Neural cell (in vitro differentiated cells): ENCODE results near the gene TOLLIP. TPM values are rescaled to one million over a fixed set of nuclear protein-coding genes. Genes with fewer than 3 reads are reported as not detected.

Source experiments
- H2AFZ ChIP-seq: fragments of 200-600, 300-800 bp; sonication (generic), shearing (Covaris generic); 2 replicates; pipeline ENCODE4 v1.6.0; 2014; ENCODE audit warnings: low read depth, mild to moderate bottlenecking, antibody characterized with exemption, low read length, moderate library complexity
- H3F3A ChIP-seq: fragments of 200-600 bp; shearing (Covaris generic); 2 replicates; pipeline ENCODE4 v1.6.1; 2016; ENCODE audit warnings: mild to moderate bottlenecking, moderate library complexity, mixed read lengths, antibody characterized with exemption, low read length; ENCODE audit not compliant: insufficient read depth, poor library complexity, severe bottlenecking
- H3K27ac ChIP-seq: fragments of 200-600, 300-800 bp; sonication (generic), shearing (Covaris generic); 2 replicates; pipeline ENCODE4 v1.5.1; 2014; ENCODE audit warnings: mild to moderate bottlenecking, low read length, moderate library complexity
- H3K27me3 ChIP-seq: fragments of 300-800, 200-600 bp; sonication (generic), shearing (Covaris generic); 2 replicates; pipeline ENCODE4 v1.6.0; 2014; ENCODE audit warnings: mild to moderate bottlenecking, low read depth, low read length, moderate library complexity; ENCODE audit not compliant: insufficient read depth
- H3K36me3 ChIP-seq: fragments of 300-800, 200-600 bp; sonication (generic), shearing (Covaris generic); 2 replicates; pipeline ENCODE4 v1.5.1; 2014; ENCODE audit warnings: mild to moderate bottlenecking, antibody characterized with exemption, low read length, moderate library complexity; ENCODE audit not compliant: insufficient read depth
- H3K4me2 ChIP-seq: fragments of 300-800, 200-600 bp; sonication (generic), shearing (Covaris generic); 2 replicates; pipeline ENCODE4 v1.6.0; 2014; ENCODE audit warnings: mild to moderate bottlenecking, low read length
- H3K4me3 ChIP-seq: fragments of 300-800, 200-600 bp; sonication (generic), shearing (Covaris generic); 2 replicates; pipeline ENCODE4 v1.5.1; 2014; ENCODE audit warnings: mild to moderate bottlenecking, low read length, moderate library complexity
- H3K79me2 ChIP-seq: fragments of 200-600 bp; shearing (Covaris generic); replicated peaks from 2 replicates; pipeline ENCODE4 v1.6.0; 2014; ENCODE audit warnings: mild to moderate bottlenecking, low read length, moderate library complexity; ENCODE audit not compliant: insufficient read depth
- H3K9ac ChIP-seq: fragments of 300-800, 200-600 bp; sonication (generic), shearing (Covaris generic); 2 replicates; pipeline ENCODE4 v1.6.1; 2016; ENCODE audit warnings: mild to moderate bottlenecking, low read length, mixed read lengths
- H3K9me2 ChIP-seq: fragments of 200-600 bp; shearing (Covaris generic); 2 replicates; pipeline ENCODE4 v1.6.1; 2016; ENCODE audit warnings: mild to moderate bottlenecking, low read length, mixed read lengths; ENCODE audit not compliant: insufficient read depth
- H3K9me3 ChIP-seq: fragments of 200-600, 300-800 bp; sonication (generic), shearing (Covaris generic); 2 replicates; pipeline ENCODE4 v1.6.1; 2016; ENCODE audit warnings: mild to moderate bottlenecking, mixed run types, low read length, moderate library complexity, mixed read lengths
- H4K20me1 ChIP-seq: fragments of 200-600 bp; shearing (Covaris generic); 2 replicates; pipeline ENCODE4 v1.6.1; 2016; ENCODE audit warnings: mild to moderate bottlenecking, mixed run types; ENCODE audit not compliant: insufficient read depth
- EP300 ChIP-seq: fragments of 450-650 bp; conservative IDR thresholded peaks from 2 replicates; pipeline ENCODE4 v1.6.1; 2014; ENCODE audit warnings: antibody characterized with exemption, mild to moderate bottlenecking, moderate library complexity; ENCODE audit not compliant: poor library complexity, severe bottlenecking
- EZH2 ChIP-seq: fragments of 200-600, 300-800 bp; shearing (Covaris generic), sonication (generic); IDR thresholded peaks from 2 replicates; pipeline ENCODE4 v1.6.1; 2014; ENCODE audit warnings: antibody characterized with exemption, low read length, borderline replicate concordance, mild to moderate bottlenecking; ENCODE audit not compliant: insufficient read depth, poor library complexity, severe bottlenecking
- MXI1 ChIP-seq: fragments of 450-650 bp; conservative IDR thresholded peaks from 2 replicates; pipeline ENCODE4 v1.6.1; 2014; ENCODE audit warnings: antibody characterized with exemption, mild to moderate bottlenecking; ENCODE audit not compliant: poor library complexity, severe bottlenecking
- POLR2AphosphoS5 ChIP-seq: IDR thresholded peaks from 2 replicates; pipeline ENCODE4 v1.6.1; 2012
- RAD21 ChIP-seq: fragments of 450-650 bp; conservative IDR thresholded peaks from 2 replicates; pipeline ENCODE4 v1.6.1; 2014; ENCODE audit warnings: antibody characterized with exemption, mild to moderate bottlenecking, moderate library complexity
- SMC3 ChIP-seq: fragments of 450-650 bp; conservative IDR thresholded peaks from 2 replicates; pipeline ENCODE4 v1.6.1; 2014; ENCODE audit warnings: antibody characterized with exemption, mild to moderate bottlenecking, moderate library complexity; ENCODE audit not compliant: poor library complexity
- TAF1 ChIP-seq: IDR thresholded peaks from 2 replicates; pipeline ENCODE4 v1.6.1; 2012; ENCODE audit warnings: low read depth
- polyA plus RNA-seq: library from polyadenylated mRNA; depleted of rRNA; stranded (reverse); fragments of >200 nt; gene quantifications from 2 replicates; pipeline ENCODE4 v1.2.3, GENCODE V29; 2014
- TF ChIP-seq, protein P1 (sequence below): fragments of 450-650 bp; IDR thresholded peaks from 2 replicates; pipeline ENCODE4 v1.5.1; 2014; ENCODE audit warnings: antibody characterized with exemption, mild to moderate bottlenecking, moderate library complexity; ENCODE audit not compliant: poor library complexity, severe bottlenecking
- TF ChIP-seq, protein P2 (sequence below): IDR thresholded peaks from 2 replicates; pipeline ENCODE4 v1.6.1; 2012; ENCODE audit warnings: borderline replicate concordance

TOLLIP gene
- polyA plus RNA-seq, 1 donor from 2014 or later: 24.1 TPM

- Histone ChIP-seq H3K4me2 (no peak overlapping the region), H3F3A (no peaks in the 10 kb centered on the region), H3K9me2 (no peaks in the 10 kb centered on the region), H3K36me3 (no peaks in the 10 kb centered on the region), H3K9ac (no peak overlapping the region), H3K27ac (no peak overlapping the region), H4K20me1 (no peaks in the 10 kb centered on the region), H3K9me3 (no peaks in the 10 kb centered on the region), H2AFZ (no peak overlapping the region), H3K27me3 (no peaks in the 10 kb centered on the region), H3K4me3 (no peak overlapping the region), H3K79me2 (no peaks in the 10 kb centered on the region)
- no peak for TF ChIP-seq RAD21
Observed at GRCh38 chr11:1241706-1242105, 67.7 kb downstream of the TOLLIP start.

DNA sequence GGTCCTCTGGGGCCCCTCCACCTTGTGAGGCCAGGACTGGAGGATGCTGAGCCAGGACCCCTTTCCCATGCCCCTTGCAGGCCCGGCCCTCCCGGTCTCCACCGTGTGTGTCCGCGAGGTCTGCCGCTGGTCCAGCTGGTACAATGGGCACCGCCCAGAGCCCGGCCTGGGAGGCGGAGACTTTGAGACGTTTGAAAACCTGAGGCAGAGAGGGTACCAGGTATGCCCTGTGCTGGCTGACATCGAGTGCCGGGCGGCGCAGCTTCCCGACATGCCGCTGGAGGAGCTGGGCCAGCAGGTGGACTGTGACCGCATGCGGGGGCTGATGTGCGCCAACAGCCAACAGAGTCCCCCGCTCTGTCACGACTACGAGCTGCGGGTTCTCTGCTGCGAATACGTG lies 68.7 kb downstream of the TOLLIP start:
- Histone ChIP-seq H3K79me2 (no peaks in the 10 kb centered on the region), H3F3A (no peaks in the 10 kb centered on the region), H3K9me3 (no peaks in the 10 kb centered on the region), H3K4me3 (no peak overlapping the region), H2AFZ (no peak overlapping the region), H4K20me1 (no peaks in the 10 kb centered on the region), H3K27me3 (no peaks in the 10 kb centered on the region), H3K36me3 (no peaks in the 10 kb centered on the region), H3K27ac (no peak overlapping the region), H3K9ac (no peak overlapping the region), H3K9me2 (no peaks in the 10 kb centered on the region), H3K4me2 (no peak overlapping the region)
- no peak for TF ChIP-seq EZH2
- TF ChIP-seq, protein P1, sequence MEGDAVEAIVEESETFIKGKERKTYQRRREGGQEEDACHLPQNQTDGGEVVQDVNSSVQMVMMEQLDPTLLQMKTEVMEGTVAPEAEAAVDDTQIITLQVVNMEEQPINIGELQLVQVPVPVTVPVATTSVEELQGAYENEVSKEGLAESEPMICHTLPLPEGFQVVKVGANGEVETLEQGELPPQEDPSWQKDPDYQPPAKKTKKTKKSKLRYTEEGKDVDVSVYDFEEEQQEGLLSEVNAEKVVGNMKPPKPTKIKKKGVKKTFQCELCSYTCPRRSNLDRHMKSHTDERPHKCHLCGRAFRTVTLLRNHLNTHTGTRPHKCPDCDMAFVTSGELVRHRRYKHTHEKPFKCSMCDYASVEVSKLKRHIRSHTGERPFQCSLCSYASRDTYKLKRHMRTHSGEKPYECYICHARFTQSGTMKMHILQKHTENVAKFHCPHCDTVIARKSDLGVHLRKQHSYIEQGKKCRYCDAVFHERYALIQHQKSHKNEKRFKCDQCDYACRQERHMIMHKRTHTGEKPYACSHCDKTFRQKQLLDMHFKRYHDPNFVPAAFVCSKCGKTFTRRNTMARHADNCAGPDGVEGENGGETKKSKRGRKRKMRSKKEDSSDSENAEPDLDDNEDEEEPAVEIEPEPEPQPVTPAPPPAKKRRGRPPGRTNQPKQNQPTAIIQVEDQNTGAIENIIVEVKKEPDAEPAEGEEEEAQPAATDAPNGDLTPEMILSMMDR: no peak
- TF ChIP-seq, protein P2, sequence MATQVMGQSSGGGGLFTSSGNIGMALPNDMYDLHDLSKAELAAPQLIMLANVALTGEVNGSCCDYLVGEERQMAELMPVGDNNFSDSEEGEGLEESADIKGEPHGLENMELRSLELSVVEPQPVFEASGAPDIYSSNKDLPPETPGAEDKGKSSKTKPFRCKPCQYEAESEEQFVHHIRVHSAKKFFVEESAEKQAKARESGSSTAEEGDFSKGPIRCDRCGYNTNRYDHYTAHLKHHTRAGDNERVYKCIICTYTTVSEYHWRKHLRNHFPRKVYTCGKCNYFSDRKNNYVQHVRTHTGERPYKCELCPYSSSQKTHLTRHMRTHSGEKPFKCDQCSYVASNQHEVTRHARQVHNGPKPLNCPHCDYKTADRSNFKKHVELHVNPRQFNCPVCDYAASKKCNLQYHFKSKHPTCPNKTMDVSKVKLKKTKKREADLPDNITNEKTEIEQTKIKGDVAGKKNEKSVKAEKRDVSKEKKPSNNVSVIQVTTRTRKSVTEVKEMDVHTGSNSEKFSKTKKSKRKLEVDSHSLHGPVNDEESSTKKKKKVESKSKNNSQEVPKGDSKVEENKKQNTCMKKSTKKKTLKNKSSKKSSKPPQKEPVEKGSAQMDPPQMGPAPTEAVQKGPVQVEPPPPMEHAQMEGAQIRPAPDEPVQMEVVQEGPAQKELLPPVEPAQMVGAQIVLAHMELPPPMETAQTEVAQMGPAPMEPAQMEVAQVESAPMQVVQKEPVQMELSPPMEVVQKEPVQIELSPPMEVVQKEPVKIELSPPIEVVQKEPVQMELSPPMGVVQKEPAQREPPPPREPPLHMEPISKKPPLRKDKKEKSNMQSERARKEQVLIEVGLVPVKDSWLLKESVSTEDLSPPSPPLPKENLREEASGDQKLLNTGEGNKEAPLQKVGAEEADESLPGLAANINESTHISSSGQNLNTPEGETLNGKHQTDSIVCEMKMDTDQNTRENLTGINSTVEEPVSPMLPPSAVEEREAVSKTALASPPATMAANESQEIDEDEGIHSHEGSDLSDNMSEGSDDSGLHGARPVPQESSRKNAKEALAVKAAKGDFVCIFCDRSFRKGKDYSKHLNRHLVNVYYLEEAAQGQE: no peak
- no peak for TF ChIP-seq MXI1
- no peak for TF ChIP-seq POLR2AphosphoS5
- TF ChIP-seq EP300: no peak
- no peak for TF ChIP-seq RAD21
- TF ChIP-seq SMC3: no peak
- TF ChIP-seq TAF1: no peak

GRCh38 chr11:1239596-1240205 lies 69.7 kb downstream of the TOLLIP start:
- Histone ChIP-seq H3K27ac (no peak overlapping the region), H2AFZ (no peak overlapping the region), H3F3A (no peaks in the 10 kb centered on the region), H3K9me3 (no peaks in the 10 kb centered on the region), H3K4me2 (no peak overlapping the region), H3K79me2 (no peaks in the 10 kb centered on the region), H3K36me3 (no peaks in the 10 kb centered on the region), H3K9ac (no peak overlapping the region), H3K4me3 (no peak overlapping the region), H4K20me1 (no peaks in the 10 kb centered on the region), H3K27me3 (no peaks in the 10 kb centered on the region), H3K9me2 (no peaks in the 10 kb centered on the region)
- TF ChIP-seq EZH2 (no peak), POLR2AphosphoS5 (no peak), SMC3 (no peak)
